Skeletal muscle satellite cell (primary cell): Measurements from ENCODE around the gene KLHL3.

ENCODE experiments used
- H3K27me3 ChIP-seq: 2 replicates; pipeline ENCODE4 v1.7.0; 2013; ENCODE audit warnings: low read length; ENCODE audit not compliant: control insufficient read depth, insufficient read depth
- H3K36me3 ChIP-seq: 2 replicates; pipeline ENCODE4 v1.7.0; 2013; ENCODE audit warnings: mild to moderate bottlenecking, control low read depth, low read length; ENCODE audit not compliant: insufficient read depth
- H3K4me1 ChIP-seq: 2 replicates; pipeline ENCODE4 v1.7.0; 2013; ENCODE audit warnings: low read length; ENCODE audit not compliant: control insufficient read depth, insufficient read depth
- H3K4me2 ChIP-seq: 2 replicates; pipeline ENCODE4 v1.7.0; 2013; ENCODE audit warnings: mild to moderate bottlenecking, low read length
- H3K4me3 ChIP-seq: 2 replicates; pipeline ENCODE4 v1.7.0; 2013; ENCODE audit warnings: low read length
- H3K9ac ChIP-seq: 2 replicates; pipeline ENCODE4 v1.7.0; 2013; ENCODE audit warnings: mild to moderate bottlenecking, low read depth, low read length, moderate library complexity
- H3K9me3 ChIP-seq: replicated peaks from 2 replicates; pipeline ENCODE4 v1.7.0; 2013; ENCODE audit warnings: mild to moderate bottlenecking, control low read depth, low read length

Gene KLHL3

GRCh38 chr5:137718611-137719010 lies 17.3 kb downstream of the KLHL3 start:
- no peak overlapping the region for H3K4me3 ChIP-seq
- peaks cover 3% of the 10 kb centered on the region for H3K4me1 ChIP-seq
- no peak overlapping the region for H3K4me2 ChIP-seq
- H3K9me3 ChIP-seq, result no peaks in the 10 kb centered on the region
- H3K9ac ChIP-seq, result no peak overlapping the region
- no peaks in the 10 kb centered on the region for H3K36me3 ChIP-seq
- no peaks in the 10 kb centered on the region for H3K27me3 ChIP-seq

GRCh38 chr5:137716337-137716736 lies 19.6 kb downstream of the KLHL3 start:
- Histone ChIP-seq H3K9ac (no peak overlapping the region), H3K36me3 (no peaks in the 10 kb centered on the region), H3K9me3 (no peaks in the 10 kb centered on the region), H3K27me3 (no peaks in the 10 kb centered on the region), H3K4me3 (no peak overlapping the region), H3K4me2 (no peak overlapping the region), H3K4me1 (peaks cover 3% of the 10 kb centered on the region)

GRCh38 chr5:137715456-137715855 lies 20.4 kb downstream of the KLHL3 start:
- Histone ChIP-seq H3K4me3 (no peak overlapping the region), H3K27me3 (no peaks in the 10 kb centered on the region), H3K9ac (no peak overlapping the region), H3K4me2 (no peak overlapping the region), H3K9me3 (no peaks in the 10 kb centered on the region), H3K36me3 (no peaks in the 10 kb centered on the region), H3K4me1 (peaks cover 3% of the 10 kb centered on the region)

DNA sequence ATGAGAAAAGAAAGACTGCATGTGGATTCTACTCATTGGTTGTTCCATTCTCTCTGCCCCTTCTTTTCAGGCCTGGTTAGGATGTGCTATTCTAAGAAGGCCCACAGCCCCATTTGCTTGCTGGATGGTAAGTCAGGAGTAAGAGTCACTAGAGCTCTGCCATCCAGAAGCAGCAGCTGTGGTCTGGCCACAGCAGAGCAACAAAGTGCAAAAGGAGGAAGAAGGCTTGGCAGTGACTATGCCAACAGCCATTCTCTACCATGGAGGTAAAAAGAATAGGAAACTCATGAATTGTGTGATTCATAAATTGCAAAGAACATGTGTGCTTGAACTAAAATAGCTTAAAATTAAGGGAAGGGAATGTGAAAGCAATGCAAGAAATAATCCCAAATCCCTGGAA lies 20.9 kb downstream of the KLHL3 start:
- no peak overlapping the region for H3K4me3 ChIP-seq
- H3K4me2 ChIP-seq, result no peak overlapping the region
- no peaks in the 10 kb centered on the region for H3K36me3 ChIP-seq
- H3K27me3 ChIP-seq, result no peaks in the 10 kb centered on the region
- H3K4me1 ChIP-seq, result peaks cover 8% of the 10 kb centered on the region
- H3K9me3 ChIP-seq, result no peaks in the 10 kb centered on the region
- H3K9ac ChIP-seq, result no peak overlapping the region

GRCh38 chr5:137714494-137714893 lies 21.4 kb downstream of the KLHL3 start:
- peaks cover 9% of the 10 kb centered on the region for H3K4me1 ChIP-seq
- H3K9me3 ChIP-seq, result no peaks in the 10 kb centered on the region
- H3K36me3 ChIP-seq, result no peaks in the 10 kb centered on the region
- H3K4me2 ChIP-seq, result no peak overlapping the region
- H3K4me3 ChIP-seq, result no peak overlapping the region
- no peaks in the 10 kb centered on the region for H3K27me3 ChIP-seq
- no peak overlapping the region for H3K9ac ChIP-seq

DNA sequence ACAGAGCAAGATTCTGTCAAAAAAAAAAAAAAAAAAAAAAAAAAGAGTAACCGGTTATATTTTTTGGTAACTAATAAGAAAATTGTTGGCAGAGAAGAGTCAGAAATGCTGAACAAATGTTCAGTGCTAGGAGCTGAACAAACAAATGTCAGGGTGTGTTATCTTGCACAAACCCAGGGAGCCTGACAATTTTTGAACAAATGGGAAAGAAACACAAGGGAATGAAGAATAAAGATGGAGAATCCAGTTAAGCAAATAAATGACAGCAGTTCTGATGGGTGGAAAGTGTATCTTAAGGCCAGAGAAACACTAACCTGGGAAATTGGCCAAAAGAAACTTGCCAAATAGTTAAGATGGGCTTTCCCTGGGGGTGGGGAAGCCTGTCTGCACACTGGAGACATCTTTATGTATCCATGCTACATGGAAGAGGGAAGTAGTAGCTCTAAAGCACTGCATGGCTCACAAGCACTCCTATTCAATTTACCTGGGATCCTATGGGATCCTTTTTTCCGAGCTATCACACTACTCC lies 23.7 kb downstream of the KLHL3 start:
- Histone ChIP-seq H3K9me3 (no peaks in the 10 kb centered on the region), H3K27me3 (no peaks in the 10 kb centered on the region), H3K4me2 (no peak overlapping the region), H3K4me1 (peaks cover 9% of the 10 kb centered on the region), H3K36me3 (no peaks in the 10 kb centered on the region), H3K4me3 (no peak overlapping the region), H3K9ac (no peak overlapping the region)

- no peak overlapping the region for H3K4me2 ChIP-seq
- no peak overlapping the region for H3K4me3 ChIP-seq
- no peaks in the 10 kb centered on the region for H3K9me3 ChIP-seq
- no peaks in the 10 kb centered on the region for H3K27me3 ChIP-seq
- no peaks in the 10 kb centered on the region for H3K36me3 ChIP-seq
- no peak overlapping the region for H3K9ac ChIP-seq
- peaks cover 22% of the 10 kb centered on the region for H3K4me1 ChIP-seq
These were observed 25.8 kb downstream of the KLHL3 start for GRCh38 chr5:137710086-137710485.

- Histone ChIP-seq H3K4me2 (no peak overlapping the region), H3K4me3 (no peak overlapping the region), H3K4me1 (peaks cover 24% of the 10 kb centered on the region), H3K9me3 (no peaks in the 10 kb centered on the region), H3K36me3 (no peaks in the 10 kb centered on the region), H3K9ac (no peak overlapping the region), H3K27me3 (no peaks in the 10 kb centered on the region)
These were observed 26.9 kb downstream of the KLHL3 start for GRCh38 chr5:137708796-137709559.

DNA sequence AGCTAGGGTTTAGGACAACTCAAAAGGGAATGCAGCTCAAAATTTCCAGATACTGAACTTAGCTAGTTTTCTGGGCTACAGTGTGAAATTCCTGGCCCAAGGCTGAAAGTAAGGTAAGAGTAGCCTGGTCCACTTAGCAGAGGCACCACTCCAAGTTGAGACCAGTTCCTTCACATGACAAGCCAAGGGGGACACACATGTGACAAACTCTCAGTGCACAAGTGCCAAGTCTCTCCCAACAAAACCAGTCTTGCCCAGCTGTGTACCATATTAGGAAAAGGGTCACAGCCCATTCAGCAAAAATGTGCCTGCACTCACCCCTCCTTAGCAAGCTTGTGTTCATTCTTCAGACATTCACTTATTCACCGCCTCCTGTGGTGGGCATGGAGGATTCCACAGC lies 27.8 kb downstream of the KLHL3 start:
- peaks cover 24% of the 10 kb centered on the region for H3K4me1 ChIP-seq
- H3K9me3 ChIP-seq, result no peaks in the 10 kb centered on the region
- H3K4me3 ChIP-seq, result no peak overlapping the region
- H3K9ac ChIP-seq, result no peak overlapping the region
- no peaks in the 10 kb centered on the region for H3K27me3 ChIP-seq
- no peak overlapping the region for H3K4me2 ChIP-seq
- H3K36me3 ChIP-seq, result no peaks in the 10 kb centered on the region

DNA sequence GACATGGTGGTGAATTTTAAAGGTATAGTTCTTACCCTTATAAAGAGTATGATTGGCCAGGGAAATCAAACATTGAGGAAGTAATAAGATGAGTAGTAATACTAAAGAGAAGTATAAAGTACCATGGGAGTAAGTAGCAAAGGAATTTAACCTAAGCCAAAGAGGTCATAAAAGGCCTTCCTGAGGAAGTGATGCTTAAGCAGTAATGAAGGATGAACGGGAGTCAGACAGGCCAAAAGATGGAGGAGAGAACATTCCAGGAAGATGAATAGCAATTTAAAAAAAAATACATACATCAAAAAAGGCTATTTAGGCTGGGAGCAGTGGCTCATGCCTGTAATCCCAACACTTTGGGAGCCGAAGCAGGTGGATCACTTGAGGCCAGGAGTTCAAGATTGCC lies 29.0 kb downstream of the KLHL3 start:
- H3K4me3 ChIP-seq, result no peak overlapping the region
- no peaks in the 10 kb centered on the region for H3K9me3 ChIP-seq

DNA sequence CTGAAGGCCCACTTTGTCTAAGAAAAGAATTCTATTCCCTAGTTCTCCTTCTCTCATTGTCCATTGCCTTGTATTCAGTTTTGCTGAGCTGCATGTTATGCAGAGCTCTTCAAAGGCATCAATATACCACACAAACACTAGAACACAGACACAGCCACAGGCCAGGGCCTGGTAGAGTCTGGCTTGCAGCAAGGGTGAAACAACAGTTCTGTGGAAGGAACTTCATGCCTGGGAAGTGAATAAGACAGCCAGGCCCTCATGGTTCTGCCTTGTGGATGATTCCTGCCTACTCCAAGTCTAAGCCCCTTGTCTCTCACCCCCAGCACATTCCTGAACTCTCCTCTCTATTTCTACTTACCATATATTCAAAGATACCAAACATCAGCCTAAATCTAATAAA lies 30.8 kb downstream of the KLHL3 start:
- Histone ChIP-seq H3K4me2 (no peak overlapping the region), H3K27me3 (no peaks in the 10 kb centered on the region), H3K4me1 (peaks cover 21% of the 10 kb centered on the region), H3K36me3 (no peaks in the 10 kb centered on the region), H3K9me3 (no peaks in the 10 kb centered on the region), H3K9ac (no peak overlapping the region), H3K4me3 (no peak overlapping the region)

More for the DNA sequence above, 29.0 kb downstream of the KLHL3 start:
- Histone ChIP-seq H3K27me3 (no peaks in the 10 kb centered on the region), H3K36me3 (no peaks in the 10 kb centered on the region), H3K4me2 (no peak overlapping the region), H3K9ac (no peak overlapping the region), H3K4me1 (peaks cover 24% of the 10 kb centered on the region)

- Histone ChIP-seq H3K9me3 (no peaks in the 10 kb centered on the region), H3K4me1 (peaks cover 27% of the 10 kb centered on the region), H3K36me3 (no peaks in the 10 kb centered on the region), H3K9ac (no peak overlapping the region), H3K4me3 (no peak overlapping the region), H3K4me2 (no peak overlapping the region), H3K27me3 (no peaks in the 10 kb centered on the region)
These were observed 32.3 kb downstream of the KLHL3 start for GRCh38 chr5:137703565-137703964.
